Activated CD4-positive, alpha-beta memory T cell treated with anti-CD3 and anti-CD28 coated beads for 36 hours (primary cell): ENCODE results near the gene YIPF3. TPM values are rescaled to one million over a fixed set of nuclear protein-coding genes. Genes with fewer than 3 reads are reported as not detected.

ENCODE experiments used
- total RNA-seq, 2 experiments: library from RNA; stranded (reverse); gene quantifications; one replicate each; pipeline ENCODE4 v1.2.3, GENCODE V29; 2021

Gene YIPF3
- total RNA-seq, 2 experiments from 2014 or later = 38.3 to 39.3 TPM

Other genes with a start within 250 kb of the YIPF3 start
- not detected for gene SLC22A7, start 218.7 kb downstream of the YIPF3 start, total RNA-seq
- 1 to 10 TPM; 2.0 to 2.9 TPM for gene CRIP3, start 208.1 kb downstream of the YIPF3 start, total RNA-seq
- 10 to 100 TPM; 12.1 to 12.7 TPM for gene ZNF318, start 147.3 kb downstream of the YIPF3 start, total RNA-seq
- 10 to 100 TPM; 27.2 to 31.9 TPM for gene ABCC10, start 89.4 kb downstream of the YIPF3 start, total RNA-seq
- gene DLK2, start 61.4 kb downstream of the YIPF3 start, total RNA-seq = 1 to 10 TPM; 1.6 TPM
- gene TJAP1, start 39.4 kb downstream of the YIPF3 start, total RNA-seq = 10 to 100 TPM; 30.5 to 36.2 TPM
- under 1 TPM in 1 of 2 experiments, not detected in 1; 0.12 TPM for gene LRRC73, start 6.6 kb downstream of the YIPF3 start, total RNA-seq
- 10 to 100 TPM; 46.8 to 49.5 TPM for gene POLR1C, start 163 bp upstream of the YIPF3 start, total RNA-seq
- gene XPO5, start 59.1 kb upstream of the YIPF3 start, total RNA-seq = 10 to 100 TPM; 83.7 to 97.9 TPM
- gene POLH, start 59.3 kb upstream of the YIPF3 start, total RNA-seq = 10 to 100 TPM; 52.1 to 52.5 TPM
- 10 to 100 TPM; 72.6 to 72.8 TPM for gene GTPBP2, start 112.3 kb upstream of the YIPF3 start, total RNA-seq
- 10 to 100 TPM; 29.1 to 31.6 TPM for gene MAD2L1BP, start 118.9 kb upstream of the YIPF3 start, total RNA-seq
- not detected for gene RSPH9, start 128.1 kb upstream of the YIPF3 start, total RNA-seq
- gene MRPS18A, start 170.9 kb upstream of the YIPF3 start, total RNA-seq = 10 to 100 TPM; 46.9 to 50.5 TPM